GM12878 (cell line): ENCODE results near the gene LMAN1L. TPM values are rescaled to one million over a fixed set of nuclear protein-coding genes. Genes with fewer than 3 reads are reported as not detected.
A peak's percentile ranks its signal among the peaks of the same experiment; 100 is the strongest.

Experiments used
- ATAC-seq: fragments of 200-7000 bp; cut with Tn5 transposase; 3 replicates; pipeline ENCODE4 v1.9.1; 2020; ENCODE audit warnings: mild to moderate bottlenecking, moderate library complexity
- Bru-seq: library from RNA; stranded (reverse); fragments of 400-500 nt; gene quantifications from one replicate; lab custom pipeline; 2021; lab: Mats Ljungman, UMichigan
- BruChase-seq, 2 experiments: library from RNA; stranded (reverse); fragments of 400-500 nt; gene quantifications; one replicate each; lab custom pipeline; 2021; lab: Mats Ljungman, UMichigan
- BruUV-seq: library from RNA; stranded (reverse); fragments of 400-500 nt; replicated peaks from 2 replicates; lab custom pipeline; 2021; lab: Mats Ljungman, UMichigan
- CTCF ChIA-PET: fragments of 300-600 bp; sonication (Branson Sonifier 250); formaldehyde crosslinking; extraction: SDS; loops from one replicate; lab custom pipeline; 2021; ENCODE audit warnings: inconsistent platforms; lab: Yijun Ruan, JAX
- POLR2A ChIA-PET: fragments of 350-600 bp; formaldehyde crosslinking; extraction: SDS; loops from one replicate; lab custom pipeline; 2021; ENCODE audit warnings: inconsistent platforms; lab: Charles Lee
- RAD21 ChIA-PET: fragments of 300-600 bp; sonication (Branson Sonifier 250); formaldehyde crosslinking; loops from one replicate; lab custom pipeline; 2023; ENCODE audit warnings: antibody characterized with exemption; ENCODE audit not compliant: unreplicated experiment; lab: Charles Lee
- SMC1A ChIA-PET: fragments of 300-600 bp; sonication (Branson Sonifier 250); formaldehyde crosslinking; loops from one replicate; lab custom pipeline; 2023; ENCODE audit not compliant: unreplicated experiment, uncharacterized antibody; lab: Charles Lee
- DNase-seq: peaks from one replicate; pipeline ENCODE4 v3.0.0-alpha.2; 2011; ENCODE audit warnings: low read depth, low spot score
- FAIRE-seq: peaks from 3 replicates; lab custom pipeline; 2011; peaks lifted over from hg19 to GRCh38; lab: Jason Lieb, UNC
- H2AFZ ChIP-seq: 2 replicates; pipeline ENCODE4 v1.6.0; 2011; ENCODE audit warnings: low read depth, low read length, control low read depth; ENCODE audit not compliant: control insufficient read depth
- H3K27ac ChIP-seq: 2 replicates; pipeline ENCODE4 v1.5.1; 2011; ENCODE audit warnings: control low read depth; ENCODE audit not compliant: control insufficient read depth, insufficient read depth
- H3K27me3 ChIP-seq, 2 experiments: replicated peaks in 1 of 2; 2 replicates each; pipeline versions ENCODE4 v1.6.0 to v1.6.1; 2011; ENCODE audit warnings: low read length in 1 of 2; ENCODE audit not compliant: control insufficient read depth in 2 of 2, insufficient read depth in 2 of 2
- H3K36me3 ChIP-seq, 2 experiments: 2 replicates each; pipeline ENCODE4 v1.5.1; 2011; ENCODE audit warnings: low read length in 1 of 2; ENCODE audit not compliant: control insufficient read depth in 2 of 2, insufficient read depth in 2 of 2
- H3K4me1 ChIP-seq: 2 replicates; pipeline ENCODE4 v1.6.1; 2011; ENCODE audit warnings: mild to moderate bottlenecking, low read length, moderate library complexity, mixed read lengths; ENCODE audit not compliant: control insufficient read depth, insufficient read depth
- H3K4me2 ChIP-seq: 2 replicates; pipeline ENCODE4 v1.6.0; 2011; ENCODE audit warnings: control low read depth; ENCODE audit not compliant: control insufficient read depth, insufficient read depth
- H3K4me3 ChIP-seq: fragments of 200-600 bp; sonication (generic); 2 replicates; pipeline ENCODE4 v1.5.1; 2016
- H3K79me2 ChIP-seq: 2 replicates; pipeline ENCODE4 v1.6.0; 2011; ENCODE audit warnings: low read length; ENCODE audit not compliant: control insufficient read depth, insufficient read depth
- H3K9ac ChIP-seq: 2 replicates; pipeline ENCODE4 v1.8.0; 2011; ENCODE audit warnings: low read length, control low read depth, mixed read lengths; ENCODE audit not compliant: control insufficient read depth, insufficient read depth
- H3K9me3 ChIP-seq: replicated peaks from 3 replicates; pipeline ENCODE4 v1.5.1; 2011; ENCODE audit warnings: mild to moderate bottlenecking, low read length; ENCODE audit not compliant: control insufficient read depth, insufficient read depth
- H4K20me1 ChIP-seq: 2 replicates; pipeline ENCODE4 v1.6.0; 2011; ENCODE audit not compliant: control insufficient read depth, insufficient read depth
- BHLHE40 ChIP-seq, 2 experiments: fragments of 450-650 bp in 1 of 2; IDR thresholded peaks; 2 replicates each; pipeline ENCODE4 v1.6.1; 2011 to 2017; ENCODE audit warnings: low read depth in 2 of 2, borderline replicate concordance in 1 of 2, improper control_type of control experiment in 1 of 2, low read length in 1 of 2, mild to moderate bottlenecking in 1 of 2
- CBFB ChIP-seq: IDR thresholded peaks from 2 replicates; pipeline ENCODE4 v1.6.1; 2016; ENCODE audit warnings: antibody characterized with exemption, low read depth
- CHD4 ChIP-seq: fragments of 200-600 bp; sonication (generic); IDR thresholded peaks from 2 replicates; pipeline ENCODE4 v1.6.1; 2016; ENCODE audit warnings: mild to moderate bottlenecking
- HDAC2 ChIP-seq: fragments of 200-600 bp; sonication (generic); IDR thresholded peaks from 2 replicates; pipeline ENCODE4 v1.6.1; 2017
- HDGF ChIP-seq: fragments of 450-650 bp; IDR thresholded peaks from 2 replicates; pipeline ENCODE4 v1.6.1; 2016; ENCODE audit warnings: antibody characterized with exemption
- IRF3 ChIP-seq: fragments of 450-650 bp; IDR thresholded peaks from 2 replicates; pipeline ENCODE4 v1.6.1; 2014; ENCODE audit warnings: mild to moderate bottlenecking
- IRF5 ChIP-seq: fragments of 450-650 bp; IDR thresholded peaks from 2 replicates; pipeline ENCODE4 v1.6.1; 2017; ENCODE audit warnings: borderline replicate concordance
- MYC ChIP-seq: IDR thresholded peaks from 2 replicates; pipeline ENCODE4 v1.6.1; 2011; ENCODE audit warnings: mild to moderate bottlenecking, low read length, moderate library complexity, inconsistent platforms; ENCODE audit not compliant: insufficient read depth, insufficient replicate concordance, insufficient read length, severe bottlenecking
- NBN ChIP-seq: fragments of 450-650 bp; IDR thresholded peaks from 2 replicates; pipeline ENCODE4 v1.6.1; 2016
- NFIC ChIP-seq: IDR thresholded peaks from 2 replicates; pipeline ENCODE4 v1.6.1; 2012; ENCODE audit warnings: low read depth, mild to moderate bottlenecking, inconsistent platforms, low read length, moderate library complexity
- PAX5 ChIP-seq: IDR thresholded peaks from 2 replicates; pipeline ENCODE4 v1.6.1; 2011; ENCODE audit warnings: low read depth, low read length, borderline replicate concordance
- PBX3 ChIP-seq: IDR thresholded peaks from 2 replicates; pipeline ENCODE4 v1.6.1; 2011; ENCODE audit warnings: mild to moderate bottlenecking, low read depth, low read length, moderate library complexity; ENCODE audit not compliant: insufficient replicate concordance
- RAD21 ChIP-seq: IDR thresholded peaks from 2 replicates; pipeline ENCODE4 v1.6.1; 2011; ENCODE audit warnings: mild to moderate bottlenecking, low read depth, low read length, moderate library complexity; ENCODE audit not compliant: insufficient read depth
- SMC3 ChIP-seq: IDR thresholded peaks from 2 replicates; pipeline ENCODE4 v1.6.1; 2011; ENCODE audit warnings: low read length, improper control_type of control experiment, borderline replicate concordance
- SPI1 ChIP-seq: IDR thresholded peaks from 2 replicates; pipeline ENCODE4 v1.6.1; 2011; ENCODE audit warnings: low read depth, mild to moderate bottlenecking, low read length, moderate library complexity, borderline replicate concordance; ENCODE audit not compliant: insufficient read depth
- TCF3 ChIP-seq: IDR thresholded peaks from 2 replicates; pipeline ENCODE4 v1.6.1; 2012; ENCODE audit warnings: low read depth, mild to moderate bottlenecking, low read length, borderline replicate concordance; ENCODE audit not compliant: insufficient read depth
- WRNIP1 ChIP-seq: IDR thresholded peaks from 2 replicates; pipeline ENCODE4 v1.6.1; 2011; ENCODE audit warnings: low read depth, low read length, improper control_type of control experiment, borderline replicate concordance
- ZNF384 ChIP-seq: IDR thresholded peaks from 2 replicates; pipeline ENCODE4 v1.6.1; 2012; ENCODE audit warnings: low read depth, mild to moderate bottlenecking, low read length, improper control_type of control experiment, borderline replicate concordance
- ZNF622 ChIP-seq: fragments of 450-650 bp; IDR thresholded peaks from 2 replicates; pipeline ENCODE4 v1.6.1; 2017; ENCODE audit warnings: mild to moderate bottlenecking, inconsistent platforms
- WGBS: methylation state at CpG from one replicate; pipeline ENCODE4 v1.1.6; 2016; ENCODE audit warnings: low lambda C conversion rate; ENCODE audit not compliant: insufficient replicate concordance, insufficient coverage; ENCODE audit errors: missing lambda C conversion rate; 5-methylcytosine and 5-hydroxymethylcytosine counted together
- in situ Hi-C: fragments of 300-500 bp; cut with MboI; formaldehyde crosslinking; loops from 9 replicates; pipeline ENCODE4 v1.14.3; 2018; ENCODE audit warnings: mixed read lengths
- intact Hi-C: fragments of 100-400 bp; cut with micrococcal nuclease; formaldehyde crosslinking; loops from one replicate; pipeline ENCODE4 v1.14.2; 2022; ENCODE audit not compliant: unreplicated experiment
- long read RNA-seq, 2 experiments: library from polyadenylated mRNA; unstranded; transcript quantifications; one replicate each; pipeline ENCODE4 v2.0.0, GENCODE V29; 2019 to 2020
- polyA minus RNA-seq, 3 experiments: library from RNA; depleted of rRNA, polyadenylated mRNA; stranded (reverse); fragments of >200 nt; gene quantifications; 2 replicates each; pipeline ENCODE4 v1.2.3, GENCODE V29; 2011
- polyA plus RNA-seq, 11 experiments: library from polyadenylated mRNA; depleted of rRNA in 4 of 11; unstranded in 6 of 11; stranded (reverse) in 5 of 11; fragments of >200 nt; fragmentation: Nextera tagmentation in 4 of 11; fragmentation: Illumina TruSeq in 1 of 11; extraction: Ambion mirVana in 4 of 11; extraction: Trizol in 1 of 11; gene quantifications; 1 replicate in 1 of 11; 2 replicates in 10 of 11; pipeline versions ENCODE4 v1.2.1 to v1.2.3, GENCODE V29; 2011 to 2016; ENCODE audit warnings: inconsistent platforms in 2 of 11, missing spikeins in 2 of 11, low read depth in 1 of 11
- total RNA-seq, 4 experiments: library from RNA; depleted of rRNA in 3 of 4; stranded (reverse); fragments of >200 nt in 3 of 4; fragmentation: Illumina TruSeq in 1 of 4; extraction: Trizol in 1 of 4; gene quantifications; 2 replicates each; pipeline versions ENCODE4 v1.2.1 to v1.2.3, GENCODE V29; 2013 to 2021

The LMAN1L gene
- total RNA-seq (2013; cell fraction: nucleolus; rRNA removed) = 0.47 and 0.61 TPM in 2 replicates
- total RNA-seq (2014; rRNA removed) (not detected in 2 replicates), total RNA-seq (2014; rRNA removed; fragmentation: Illumina TruSeq; extraction: Trizol) (not detected in 2 replicates), total RNA-seq (2021) (not detected in 2 replicates), polyA plus RNA-seq (2011; rRNA removed) (not detected in 2 replicates), polyA plus RNA-seq (2014; fragmentation: Illumina TruSeq; extraction: Trizol) (not detected in 2 replicates), polyA plus RNA-seq (2014; fragmentation: Nextera tagmentation; extraction: Ambion mirVana) (not detected), polyA plus RNA-seq (2014; rRNA removed) (not detected in 2 replicates), polyA plus RNA-seq (2016; fragmentation: Nextera tagmentation; extraction: Ambion mirVana) (not detected), polyA minus RNA-seq (2011; rRNA and poly(A)+ RNA removed) (0.29 TPM in 1 of 2 replicates, not detected in the other), Bru-seq, nascent RNA (percentile 19 among the genes with signal in this experiment), BruChase-seq, experiment 1, labeled RNA remaining after a 6-hour chase (percentile 36 among the genes with signal in this experiment), BruChase-seq, experiment 2, labeled RNA remaining after a 2-hour chase (percentile 27 among the genes with signal in this experiment)
- not detected for polyA plus RNA-seq (2011; ENCODE audit: low read depth)
- polyA plus RNA-seq (2011; cell fraction: cytosol; rRNA removed) = not detected in 2 replicates
- 0.16 and 0.76 TPM in 2 replicates for polyA plus RNA-seq (2011; cell fraction: nucleus; rRNA removed)
- polyA plus RNA-seq (2012) = 0.20 and 0.32 TPM in 2 replicates
- polyA minus RNA-seq (2011; cell fraction: cytosol; rRNA and poly(A)+ RNA removed) = not detected in 2 replicates
- polyA minus RNA-seq (2011; cell fraction: nucleus; rRNA and poly(A)+ RNA removed) = not detected in 2 replicates
- long read RNA-seq, experiment 1 = 0 reads
- long read RNA-seq, experiment 2 = 0 reads

GRCh38 chr15:74812533-74812932 lies at the start of gene LMAN1L:
TSS of gene LMAN1L (plus strand) at chr15:74812835. CDS start at chr15:74812855, 20 bp downstream.
- Histone ChIP-seq H3K36me3 (no peaks in the 10 kb centered on the region), H3K27ac (no peak within 1 kb of the TSS), H4K20me1 (no peaks in the 10 kb centered on the region), H3K9ac (no peak within 1 kb of the TSS), H3K4me2 (no peak within 1 kb of the TSS), H2AFZ (no peak within 1 kb of the TSS), H3K4me1 (no peaks in the 10 kb centered on the region; the same call in 1 of the 2 replicates), H3K9me3 (no peaks in the 10 kb centered on the region), H3K79me2 (no peaks in the 10 kb centered on the region), H3K27me3 (no peaks in the 10 kb centered on the region), H3K4me3 (no peak within 1 kb of the TSS)
- WGBS = 65% methylated on average over 11 of the region's 12 CpGs
- BruUV-seq = no TSS peak
- CTCF ChIA-PET = interaction anchor here (0.8 to 1.2 kb wide), 2 partner anchors 42 to 89 kb away, joined by 3 to 4 read pairs; no protein-coding TSS in a partner anchor
- TF ChIP-seq WRNIP1 (no peak), CBFB (no peak), ZNF622 (no peak), SMC3 (no peak), IRF3 (no peak), PAX5 (no peak), SPI1 (no peak), BHLHE40 (IDR thresholded peaks at IDR 0.05; ENCODE audit: borderline replicate concordance in 1 of 2, low read depth in 2 of 2, low read length in 1 of 2) (no peak), HDGF (no peak), HDAC2 (no peak), MYC (no peak), CHD4 (no peak), ZNF384 (no peak), IRF5 (no peak), NFIC (no peak), NBN (no peak), PBX3 (no peak), RAD21 (no peak), TCF3 (no peak)
- POLR2A ChIA-PET = interaction anchor here (0.5 kb wide), 1 partner anchor 75 kb away, joined by 3 read pairs; no protein-coding TSS in a partner anchor
- RAD21 ChIA-PET = interaction anchor here (1.2 kb wide), 2 partner anchors 40 to 41 kb away, joined by 3 read pairs; no protein-coding TSS in a partner anchor
- FAIRE-seq (no peak), DNase-seq (no peak), ATAC-seq (no peak)
- SMC1A ChIA-PET = no interaction called here
- intact Hi-C loops (no loop called here), in situ Hi-C loops (no loop called here)
